Activated CD8-positive, alpha-beta memory T cell treated with anti-CD3 and anti-CD28 coated beads, Interleukin-2, amount 50 U/mL, for 24 hours (primary cell): ENCODE measurements around the gene C8B.

ENCODE experiments used
- DNase-seq: peaks from one replicate; pipeline ENCODE4 v3.0.0-alpha.2; 2020; ENCODE audit errors: extremely low read depth

Gene C8B

GRCh38 chr1:56965916-56966697 is at the start of gene C8B:
Gene C8B, minus strand, starts transcription at chr1:56966015. Its CDS starts 67 bp downstream, at chr1:56965948.
- DNase-seq = no peak

GRCh38 chr1:57015071-57015470 is 49.3 kb upstream of the C8B start:
- DNase-seq = no peak

- DNase-seq = no peak
Observed at GRCh38 chr1:57013522-57013921, 47.7 kb upstream of the C8B start.

GRCh38 chr1:57012315-57012714 is 46.5 kb upstream of the C8B start:
- no peak for DNase-seq

- no peak for DNase-seq
Observed at GRCh38 chr1:57010511-57010910, 44.7 kb upstream of the C8B start.

GRCh38 chr1:57007948-57008347 is 42.1 kb upstream of the C8B start:
- no peak for DNase-seq

GRCh38 chr1:57007472-57007871 is 41.7 kb upstream of the C8B start:
- DNase-seq = no peak

GRCh38 chr1:57003398-57004139 is 37.8 kb upstream of the C8B start:
- no peak for DNase-seq

- no peak for DNase-seq
Observed at GRCh38 chr1:56995414-56996100, 29.7 kb upstream of the C8B start.

GRCh38 chr1:56993475-56993874 is 27.7 kb upstream of the C8B start:
- DNase-seq = no peak

GRCh38 chr1:56992318-56993125 is 26.7 kb upstream of the C8B start:
- DNase-seq = no peak

GRCh38 chr1:56991576-56991975 is 25.8 kb upstream of the C8B start:
- DNase-seq = no peak

GRCh38 chr1:56986397-56986796 is 20.6 kb upstream of the C8B start:
- no peak for DNase-seq

GRCh38 chr1:56985857-56986256 is 20.0 kb upstream of the C8B start:
- DNase-seq = no peak

- DNase-seq = no peak
Observed at GRCh38 chr1:56983484-56983883, 17.7 kb upstream of the C8B start.

- DNase-seq = no peak
Observed at GRCh38 chr1:56979986-56980755, 14.4 kb upstream of the C8B start.

GRCh38 chr1:56978819-56979218 is 13.0 kb upstream of the C8B start:
- DNase-seq = no peak

GRCh38 chr1:56977910-56978309 is 12.1 kb upstream of the C8B start:
- DNase-seq = no peak

- DNase-seq = no peak
Observed at GRCh38 chr1:56975446-56975845, 9.6 kb upstream of the C8B start.

GRCh38 chr1:56973923-56974742 is 8.3 kb upstream of the C8B start:
- no peak for DNase-seq
